ENCODE data around the gene B3GAT1.

The B3GAT1 gene

GRCh38 chr11:134433806-134434205 lies 21.8 kb upstream of the B3GAT1 start:
- H3K27me3 ChIP-seq (ENCODE audit: low read depth, low read length) = peaks cover 10% of the 10 kb centered on the region
- H3K4me3 ChIP-seq (ENCODE audit: low read length) = no peak overlapping the region
- no peaks in the 10 kb centered on the region for H3K79me2 ChIP-seq (ENCODE audit: low read length)
- no peak overlapping the region for H2AFZ ChIP-seq (ENCODE audit: low read depth, low read length)
- no peaks in the 10 kb centered on the region for H3K9me3 ChIP-seq (ENCODE audit: insufficient read depth, low read length)
- no peaks in the 10 kb centered on the region for H4K20me1 ChIP-seq (ENCODE audit: insufficient read depth, low read length)
- no peak overlapping the region for H3K4me2 ChIP-seq (ENCODE audit: low read length)
- TF ChIP-seq EZH2phosphoT487 (IDR thresholded peaks at IDR 0.05; ENCODE audit: low read depth) (no peak), CTCF (IDR thresholded peaks at IDR 0.05; ENCODE audit: low read depth, low read length) (no peak)
- H3K4me1 ChIP-seq (ENCODE audit: low read length) = no peaks in the 10 kb centered on the region
- H3K36me3 ChIP-seq (replicated peaks; ENCODE audit: low read depth, low read length) = no peaks in the 10 kb centered on the region
- no peak overlapping the region for H3K27ac ChIP-seq (ENCODE audit: low read length)
- H3K9ac ChIP-seq (ENCODE audit: low read length) = no peak overlapping the region

- H3K4me2 ChIP-seq (ENCODE audit: low read length) = no peak overlapping the region
- H3K27ac ChIP-seq (ENCODE audit: low read length) = no peak overlapping the region
- H3K9ac ChIP-seq (ENCODE audit: low read length) = no peak overlapping the region
- H3K27me3 ChIP-seq (ENCODE audit: low read depth, low read length) = peaks cover 10% of the 10 kb centered on the region
- no peak overlapping the region for H3K4me3 ChIP-seq (ENCODE audit: low read length)
- H3K9me3 ChIP-seq (ENCODE audit: insufficient read depth, low read length) = no peaks in the 10 kb centered on the region
- no peaks in the 10 kb centered on the region for H3K79me2 ChIP-seq (ENCODE audit: low read length)
- no peak overlapping the region for H2AFZ ChIP-seq (ENCODE audit: low read depth, low read length)
- no peak for TF ChIP-seq CTCF (IDR thresholded peaks at IDR 0.05; ENCODE audit: low read depth, low read length)
- no peak for TF ChIP-seq EZH2phosphoT487 (IDR thresholded peaks at IDR 0.05; ENCODE audit: low read depth)
- no peaks in the 10 kb centered on the region for H4K20me1 ChIP-seq (ENCODE audit: insufficient read depth, low read length)
- no peaks in the 10 kb centered on the region for H3K36me3 ChIP-seq (replicated peaks; ENCODE audit: low read depth, low read length)
- H3K4me1 ChIP-seq (ENCODE audit: low read length) = no peaks in the 10 kb centered on the region
Observed at GRCh38 chr11:134433251-134433650, 21.2 kb upstream of the B3GAT1 start.

- Histone ChIP-seq H3K4me1 (ENCODE audit: low read length) (no peaks in the 10 kb centered on the region), H2AFZ (ENCODE audit: low read depth, low read length) (no peak overlapping the region), H3K36me3 (replicated peaks; ENCODE audit: low read depth, low read length) (no peaks in the 10 kb centered on the region), H3K27ac (ENCODE audit: low read length) (no peak overlapping the region), H4K20me1 (ENCODE audit: insufficient read depth, low read length) (no peaks in the 10 kb centered on the region), H3K4me2 (ENCODE audit: low read length) (no peak overlapping the region), H3K27me3 (ENCODE audit: low read depth, low read length) (peaks cover 10% of the 10 kb centered on the region), H3K9me3 (ENCODE audit: insufficient read depth, low read length) (no peaks in the 10 kb centered on the region), H3K79me2 (ENCODE audit: low read length) (no peaks in the 10 kb centered on the region), H3K4me3 (ENCODE audit: low read length) (no peak overlapping the region), H3K9ac (ENCODE audit: low read length) (no peak overlapping the region)
- TF ChIP-seq CTCF (IDR thresholded peaks at IDR 0.05; ENCODE audit: low read depth, low read length) = no peak
- no peak for TF ChIP-seq EZH2phosphoT487 (IDR thresholded peaks at IDR 0.05; ENCODE audit: low read depth)
Observed at GRCh38 chr11:134432776-134433175, 20.7 kb upstream of the B3GAT1 start.

GRCh38 chr11:134429106-134429505 lies 17.1 kb upstream of the B3GAT1 start:
- H3K27me3 ChIP-seq (ENCODE audit: low read depth, low read length) = peaks cover 13% of the 10 kb centered on the region
- H3K9ac ChIP-seq (ENCODE audit: low read length) = no peak overlapping the region
- H4K20me1 ChIP-seq (ENCODE audit: insufficient read depth, low read length) = no peaks in the 10 kb centered on the region
- no peak overlapping the region for H3K4me3 ChIP-seq (ENCODE audit: low read length)
- no peak overlapping the region for H3K27ac ChIP-seq (ENCODE audit: low read length)
- no peaks in the 10 kb centered on the region for H3K79me2 ChIP-seq (ENCODE audit: low read length)
- H2AFZ ChIP-seq (ENCODE audit: low read depth, low read length) = no peak overlapping the region
- no peaks in the 10 kb centered on the region for H3K4me1 ChIP-seq (ENCODE audit: low read length)
- H3K36me3 ChIP-seq (replicated peaks; ENCODE audit: low read depth, low read length) = no peaks in the 10 kb centered on the region
- no peaks in the 10 kb centered on the region for H3K9me3 ChIP-seq (ENCODE audit: insufficient read depth, low read length)
- H3K4me2 ChIP-seq (ENCODE audit: low read length) = no peak overlapping the region
- TF ChIP-seq CTCF (IDR thresholded peaks at IDR 0.05; ENCODE audit: low read depth, low read length) (no peak), EZH2phosphoT487 (IDR thresholded peaks at IDR 0.05; ENCODE audit: low read depth) (no peak)

Data from OCI-LY3 (cell line).